Natural killer cell (primary cell): ENCODE data around the gene ASMT. TPM values are rescaled to one million over a fixed set of nuclear protein-coding genes. Genes with fewer than 3 reads are reported as not detected.
"Not testable (repeated sequence)": the region's sequence is repeated elsewhere in the genome, so short reads cannot be mapped to it uniquely, and the experiment has no call there.

Experiments
- ATAC-seq, 3 donors: fragments of 150-1000 bp in 2 of 3; fragments of 200-7000 bp in 1 of 3; cut with Tn5 transposase; 1 replicate in 1 of 3; 2 replicates in 2 of 3; pipeline ENCODE4 v1.10.0; 2021; ENCODE audit warnings: mild to moderate bottlenecking in 2 of 3, moderate library complexity in 2 of 3
- DNase-seq, 2 donors: peaks; one replicate each; pipeline versions ENCODE4 v3.0.0 to v3.0.0-alpha.2; 2013 to 2021; ENCODE audit warnings: mixed read lengths in 1 of 2
- H3K27ac ChIP-seq: one replicate; pipeline ENCODE4 v1.5.1; 2013; ENCODE audit warnings: mild to moderate bottlenecking, low read length
- H3K27me3 ChIP-seq: one replicate; pipeline ENCODE4 v1.6.1; 2013; ENCODE audit warnings: low read length; ENCODE audit not compliant: control insufficient read depth, insufficient read depth
- H3K36me3 ChIP-seq: one replicate; pipeline ENCODE4 v1.6.1; 2013; ENCODE audit warnings: low read length; ENCODE audit not compliant: control insufficient read depth, insufficient read depth
- H3K4me1 ChIP-seq: one replicate; pipeline ENCODE4 v1.6.1; 2013; ENCODE audit warnings: low read length; ENCODE audit not compliant: control insufficient read depth, insufficient read depth
- H3K4me3 ChIP-seq: one replicate; pipeline ENCODE4 v1.5.1; 2013; ENCODE audit warnings: low read length
- H3K9me3 ChIP-seq: one replicate; pipeline ENCODE4 v1.6.1; 2013; ENCODE audit warnings: low read length; ENCODE audit not compliant: control insufficient read depth, insufficient read depth
- H3K27ac Mint-ChIP-seq, 2 donors: one replicate each; pipeline ENCODE4 v1.8.0; 2022; ENCODE audit warnings: mild to moderate bottlenecking in 2 of 2, mixed read lengths in 2 of 2, moderate library complexity in 1 of 2
- H3K27me3 Mint-ChIP-seq, 2 donors: one replicate each; pipeline ENCODE4 v1.8.0; 2022; ENCODE audit warnings: low read depth in 2 of 2, mixed read lengths in 2 of 2
- H3K36me3 Mint-ChIP-seq: one replicate; pipeline ENCODE4 v1.8.0; 2022; ENCODE audit warnings: mixed read lengths
- H3K4me1 Mint-ChIP-seq, 2 donors: one replicate each; pipeline ENCODE4 v1.8.0; 2022; ENCODE audit warnings: mixed read lengths in 2 of 2
- H3K4me3 Mint-ChIP-seq: one replicate; pipeline ENCODE4 v1.8.0; 2022; ENCODE audit warnings: mild to moderate bottlenecking, moderate library complexity, mixed read lengths
- H3K9me3 Mint-ChIP-seq, 2 donors: one replicate each; pipeline ENCODE4 v1.8.0; 2022; ENCODE audit warnings: mixed read lengths in 2 of 2
- CTCF ChIP-seq: fragments of 200-600 bp; IDR thresholded peaks from one replicate; pipeline ENCODE4 v1.8.0; 2022; ENCODE audit warnings: antibody characterized with exemption
- WGBS: methylation state at CpG from one replicate; pipeline ENCODE4 v1.1.7; 2013; ENCODE audit warnings: missing lambda C conversion rate; ENCODE audit not compliant: insufficient coverage; 5-methylcytosine and 5-hydroxymethylcytosine counted together
- intact Hi-C: fragments of 100-400 bp; cut with micrococcal nuclease; formaldehyde crosslinking; loops from one replicate; pipeline ENCODE4 v1.14.2; 2022
- total RNA-seq, 4 donors: library from RNA; stranded (reverse); fragments of 120-200 nt in 1 of 4; gene quantifications; one replicate each; pipeline versions ENCODE4 v1.2.3 to v1.2.4, GENCODE V29; 2013 to 2022

The ASMT gene
- total RNA-seq, 3 donors from 2014 or later (not counting 1 experiment from before 2014, with no cell fraction given): 0.79 to 1.8 (median 1.5) TPM

- Mint-ChIP-seq H3K4me1 (no peaks in the 10 kb centered on the region), H3K27me3 (no peaks in the 10 kb centered on the region), H3K36me3 (no peaks in the 10 kb centered on the region), H3K9me3 (no peaks in the 10 kb centered on the region), H3K27ac (no peak overlapping the region), H3K4me3 (no peak overlapping the region)
- intact Hi-C loops: no loop called here
- H3K27ac ChIP-seq: no peak overlapping the region
- peaks cover 7% of the 10 kb centered on the region for H3K4me1 ChIP-seq
- DNase-seq (no peak), ATAC-seq (no peak)
- no peaks in the 10 kb centered on the region for H3K9me3 ChIP-seq
- no peak for TF ChIP-seq CTCF
- 88% methylated on average over 4 of the region's 4 CpGs for WGBS
- no peaks in the 10 kb centered on the region for H3K36me3 ChIP-seq
- no peak overlapping the region for H3K4me3 ChIP-seq
- H3K27me3 ChIP-seq: no peaks in the 10 kb centered on the region
These were observed 3.8 kb downstream of the ASMT start for GRCh38 chrX:1618689-1619088.

GRCh38 chrX:1623691-1624090, 8.8 kb downstream of the ASMT start:
- H3K9me3 ChIP-seq: no peaks in the 10 kb centered on the region
- H3K4me1 ChIP-seq: peaks cover 7% of the 10 kb centered on the region
- Mint-ChIP-seq H3K27me3 (no peaks in the 10 kb centered on the region), H3K9me3 (no peaks in the 10 kb centered on the region), H3K4me3 (no peak overlapping the region), H3K36me3 (no peaks in the 10 kb centered on the region), H3K27ac (no peak overlapping the region), H3K4me1 (no peaks in the 10 kb centered on the region)
- no peak overlapping the region for H3K27ac ChIP-seq
- H3K36me3 ChIP-seq: no peaks in the 10 kb centered on the region
- H3K4me3 ChIP-seq: no peak overlapping the region
- no peak for TF ChIP-seq CTCF
- ATAC-seq (no peak), DNase-seq (no peak)
- WGBS: 59% methylated on average over 21 of the region's 21 CpGs
- intact Hi-C loops: no loop called here
- no peaks in the 10 kb centered on the region for H3K27me3 ChIP-seq

- H3K9me3 Mint-ChIP-seq, H3K4me1 Mint-ChIP-seq, H3K27ac ChIP-seq, intact Hi-C loops, H3K9me3 ChIP-seq, H3K4me3 Mint-ChIP-seq, ATAC-seq, H3K4me1 ChIP-seq, H3K36me3 ChIP-seq, H3K4me3 ChIP-seq, DNase-seq, H3K27me3 Mint-ChIP-seq, H3K27me3 ChIP-seq, H3K27ac Mint-ChIP-seq, H3K36me3 Mint-ChIP-seq: not testable (repeated sequence)
- WGBS: 88% methylated on average over 14 of the region's 14 CpGs
These were observed 9.4 kb downstream of the ASMT start for GRCh38 chrX:1624158-1624860.

GRCh38 chrX:1624861-1625215, 10.0 kb downstream of the ASMT start:
- 84% methylated on average over 7 of the region's 7 CpGs for WGBS
- H3K27me3 ChIP-seq, H3K27ac Mint-ChIP-seq, H3K4me1 Mint-ChIP-seq, H3K36me3 Mint-ChIP-seq, H3K9me3 Mint-ChIP-seq, H3K4me1 ChIP-seq, H3K9me3 ChIP-seq, H3K4me3 ChIP-seq, H3K27ac ChIP-seq, H3K4me3 Mint-ChIP-seq, ATAC-seq, DNase-seq, intact Hi-C loops, H3K27me3 Mint-ChIP-seq, H3K36me3 ChIP-seq: not testable (repeated sequence)
